ENCODE measurements around the gene CFAP90.

CFAP90 gene

GRCh38 chr5:7867260-7867659 is 16.3 kb upstream of the CFAP90 start:
- DNase-seq = no peak

- DNase-seq = no peak
These were observed 15.3 kb upstream of the CFAP90 start for GRCh38 chr5:7866196-7866595.

GRCh38 chr5:7857926-7858632 is 7.1 kb upstream of the CFAP90 start:
- no peak for DNase-seq

GRCh38 chr5:7857361-7857760 is 6.4 kb upstream of the CFAP90 start:
- no peak for DNase-seq

DNA sequence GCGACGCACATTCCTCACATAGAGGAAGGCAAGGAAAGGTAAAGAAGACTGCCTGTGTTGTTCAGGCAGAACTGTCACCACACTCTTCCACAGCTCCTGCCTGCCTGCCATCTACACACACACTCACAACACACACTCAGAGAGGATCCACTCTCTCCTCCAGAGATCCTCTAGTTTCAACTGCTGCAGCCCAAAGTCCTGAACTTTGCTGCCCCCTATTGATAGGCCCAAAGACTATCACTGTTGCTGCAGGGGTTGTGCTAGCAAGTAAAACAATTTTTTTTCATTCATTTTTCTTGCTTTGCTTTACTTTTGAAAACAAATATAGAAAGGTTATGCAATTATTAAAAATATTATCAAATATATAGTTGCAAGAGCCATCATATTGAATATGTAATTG is 5.9 kb upstream of the CFAP90 start:
- no peak for DNase-seq

- DNase-seq = no peak
These were observed 4.7 kb upstream of the CFAP90 start for GRCh38 chr5:7855611-7856010.

- DNase-seq = no peak
These were observed 2.1 kb upstream of the CFAP90 start for GRCh38 chr5:7852988-7853387.

GRCh38 chr5:7852542-7852941 is 1.6 kb upstream of the CFAP90 start:
- DNase-seq = no peak

- no peak for DNase-seq
These were observed 820 bp upstream of the CFAP90 start for GRCh38 chr5:7851617-7852289.

- no peak for DNase-seq
These were observed 283 bp upstream of the CFAP90 start for GRCh38 chr5:7851240-7851592.

DNA sequence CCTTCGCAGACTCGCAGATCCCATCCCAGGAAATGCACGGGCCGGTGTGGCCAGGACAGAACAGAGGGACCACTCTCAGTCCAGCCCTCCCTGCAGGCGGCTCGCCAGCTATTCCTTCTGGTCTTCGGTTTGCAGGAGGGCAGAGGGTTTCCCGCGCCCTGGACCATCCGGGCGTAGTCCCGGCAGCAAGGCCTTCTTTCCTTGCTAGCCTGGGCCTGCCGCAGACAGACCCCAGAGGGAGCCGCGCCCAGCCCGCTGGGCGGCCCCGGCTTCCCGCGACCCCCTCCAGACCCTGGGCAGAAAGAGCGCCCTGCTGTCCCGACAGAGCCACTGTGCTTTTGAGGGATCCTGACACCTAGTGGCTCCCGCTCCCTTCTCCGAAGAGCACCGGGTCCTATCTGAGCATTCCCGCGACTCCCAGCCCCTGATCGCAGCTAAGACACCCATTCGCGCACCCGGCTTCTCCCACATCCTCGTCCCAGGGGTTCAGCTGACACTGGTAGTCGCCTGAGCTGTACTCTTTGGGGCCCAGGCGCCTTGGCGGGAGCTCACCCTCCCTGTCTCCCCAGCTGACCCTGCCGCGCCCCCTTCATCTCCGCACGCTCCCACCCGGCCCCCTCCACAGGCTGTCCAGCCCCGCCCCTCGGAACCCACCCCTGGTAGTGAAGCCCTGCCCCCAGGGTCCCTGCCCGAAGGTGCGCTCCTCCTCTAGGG is 1.1 kb downstream of the CFAP90 start:
- DNase-seq = peak; percentile 40

- DNase-seq = no peak
These were observed 2.6 kb downstream of the CFAP90 start for GRCh38 chr5:7848296-7848695.

GRCh38 chr5:7846327-7846726 is 4.6 kb downstream of the CFAP90 start:
- no peak for DNase-seq

GRCh38 chr5:7845557-7845956 is 5.4 kb downstream of the CFAP90 start:
- DNase-seq = no peak

DNA sequence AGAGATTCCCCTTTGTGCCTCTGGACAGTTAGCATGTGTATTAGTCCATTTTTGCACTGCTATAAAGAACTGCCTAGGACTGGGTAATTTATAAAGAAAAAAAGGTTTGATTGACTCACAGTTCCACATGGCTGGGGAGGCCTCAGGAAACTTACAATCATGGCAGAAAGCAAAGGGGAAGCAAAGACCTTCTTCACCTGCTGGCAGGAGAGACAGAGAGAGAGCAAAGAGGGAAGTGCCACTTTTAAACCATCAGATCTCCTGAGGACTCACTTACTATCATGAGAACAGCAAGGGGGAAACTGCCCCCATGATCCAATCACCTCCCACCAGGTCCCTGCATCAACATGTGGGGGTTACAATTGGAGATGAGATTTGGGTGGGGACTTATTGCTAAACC is 6.0 kb downstream of the CFAP90 start:
- DNase-seq = no peak

GRCh38 chr5:7842531-7842930 is 8.4 kb downstream of the CFAP90 start:
- DNase-seq = no peak

DNA sequence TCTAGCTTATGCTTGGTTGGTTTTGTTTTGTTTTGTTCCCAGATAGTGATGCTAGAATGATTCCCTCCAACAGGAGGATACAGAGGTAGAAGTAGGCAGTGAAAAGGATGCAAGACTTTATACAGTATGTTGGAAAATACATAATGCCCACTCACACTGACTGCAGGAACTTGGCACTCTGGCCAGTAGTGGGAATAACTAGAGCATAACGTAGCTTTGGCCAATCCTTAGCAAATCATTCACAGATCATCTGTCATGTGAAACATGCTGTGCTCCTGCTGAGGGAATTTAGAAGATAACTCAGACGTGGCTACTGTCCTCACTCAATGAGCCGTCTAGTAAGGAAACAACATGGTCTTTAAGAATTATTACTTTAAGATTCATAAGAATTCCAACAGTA is 13.5 kb downstream of the CFAP90 start:
- no peak for DNase-seq

DNA sequence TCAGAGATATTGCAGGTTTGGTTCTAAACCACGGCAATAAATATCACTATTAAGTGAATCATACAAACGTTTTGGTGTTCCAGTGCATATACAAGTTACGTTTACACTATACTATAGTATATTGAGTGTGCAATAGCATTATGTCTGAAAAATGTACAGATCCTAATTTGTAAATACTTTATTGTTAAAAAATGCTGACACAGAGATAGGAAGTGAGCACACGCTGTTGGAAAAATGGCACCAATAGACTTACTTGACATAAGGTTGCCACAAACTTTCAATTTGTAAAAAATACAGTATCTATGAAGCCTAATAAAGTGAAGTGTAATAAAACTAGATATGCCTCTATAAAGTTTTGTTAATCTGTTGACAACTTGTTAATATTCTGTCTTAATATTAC is 16.0 kb downstream of the CFAP90 start:
- no peak for DNase-seq

- DNase-seq = no peak
These were observed 22.7 kb downstream of the CFAP90 start for GRCh38 chr5:7828269-7828668.

- DNase-seq = no peak
These were observed 23.3 kb downstream of the CFAP90 start for GRCh38 chr5:7827610-7828009.

GRCh38 chr5:7825630-7826029 is 25.3 kb downstream of the CFAP90 start:
- no peak for DNase-seq

- no peak for DNase-seq
These were observed 25.9 kb downstream of the CFAP90 start for GRCh38 chr5:7824995-7825394.

GRCh38 chr5:7823594-7823993 is 27.3 kb downstream of the CFAP90 start:
- DNase-seq = no peak

GRCh38 chr5:7822449-7822848 is 28.5 kb downstream of the CFAP90 start:
- DNase-seq = no peak

All from right hindlimb (tissue), 1 donor.